VCaP (cell line): Measurements from ENCODE around the gene FSD2.

Source experiments
- H3K27ac ChIP-seq: fragments of 450-650 bp; 2 replicates; pipeline ENCODE4 v1.5.1; 2017
- TF ChIP-seq, protein P1 (sequence below): fragments of 450-650 bp; conservative IDR thresholded peaks from 2 replicates; pipeline ENCODE4 v1.5.1; 2017; ENCODE audit warnings: mild to moderate bottlenecking, moderate library complexity

Gene FSD2

DNA sequence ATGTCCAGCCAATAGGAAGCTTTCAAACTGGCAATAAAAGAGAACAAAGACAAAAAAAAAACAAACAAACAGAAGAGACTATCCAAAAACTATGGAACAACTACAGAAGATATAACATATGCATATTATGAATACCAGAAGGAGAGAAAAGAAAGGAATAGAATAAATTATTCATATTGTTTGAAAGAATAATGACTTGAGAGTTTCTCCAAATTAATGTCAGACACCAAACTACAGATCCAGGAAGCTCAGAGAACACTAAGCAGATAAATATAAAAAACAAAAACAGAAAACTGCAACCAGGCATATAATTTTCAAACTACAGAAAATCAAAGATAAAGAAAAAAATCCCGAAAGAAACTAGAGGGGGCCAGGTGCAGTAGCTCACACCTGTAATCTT is 62.1 kb downstream of the FSD2 start:
- TF ChIP-seq, protein P1, sequence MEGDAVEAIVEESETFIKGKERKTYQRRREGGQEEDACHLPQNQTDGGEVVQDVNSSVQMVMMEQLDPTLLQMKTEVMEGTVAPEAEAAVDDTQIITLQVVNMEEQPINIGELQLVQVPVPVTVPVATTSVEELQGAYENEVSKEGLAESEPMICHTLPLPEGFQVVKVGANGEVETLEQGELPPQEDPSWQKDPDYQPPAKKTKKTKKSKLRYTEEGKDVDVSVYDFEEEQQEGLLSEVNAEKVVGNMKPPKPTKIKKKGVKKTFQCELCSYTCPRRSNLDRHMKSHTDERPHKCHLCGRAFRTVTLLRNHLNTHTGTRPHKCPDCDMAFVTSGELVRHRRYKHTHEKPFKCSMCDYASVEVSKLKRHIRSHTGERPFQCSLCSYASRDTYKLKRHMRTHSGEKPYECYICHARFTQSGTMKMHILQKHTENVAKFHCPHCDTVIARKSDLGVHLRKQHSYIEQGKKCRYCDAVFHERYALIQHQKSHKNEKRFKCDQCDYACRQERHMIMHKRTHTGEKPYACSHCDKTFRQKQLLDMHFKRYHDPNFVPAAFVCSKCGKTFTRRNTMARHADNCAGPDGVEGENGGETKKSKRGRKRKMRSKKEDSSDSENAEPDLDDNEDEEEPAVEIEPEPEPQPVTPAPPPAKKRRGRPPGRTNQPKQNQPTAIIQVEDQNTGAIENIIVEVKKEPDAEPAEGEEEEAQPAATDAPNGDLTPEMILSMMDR = no peak
- H3K27ac ChIP-seq = no peak overlapping the region

DNA sequence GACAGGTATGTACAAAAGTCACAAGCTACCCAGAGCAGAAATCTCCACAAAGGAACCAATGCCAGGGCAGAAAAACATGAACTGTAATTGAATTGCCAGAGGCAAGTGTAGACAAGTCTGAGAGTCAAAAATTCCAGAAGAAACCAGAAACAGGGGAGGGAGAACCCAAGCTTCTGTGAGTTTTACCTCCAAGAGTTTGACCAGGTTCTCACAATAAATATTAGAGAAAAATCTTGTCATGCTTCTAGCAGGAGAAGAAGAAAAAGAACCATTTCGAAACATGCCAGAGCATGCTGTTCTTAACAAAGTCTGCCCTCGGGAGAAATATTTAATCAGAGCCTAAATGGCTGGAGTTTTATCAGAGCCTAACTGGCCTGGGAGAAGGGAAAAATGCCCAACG is 63.7 kb downstream of the FSD2 start:
- no peak overlapping the region for H3K27ac ChIP-seq
- TF ChIP-seq, protein P1 = no peak

DNA sequence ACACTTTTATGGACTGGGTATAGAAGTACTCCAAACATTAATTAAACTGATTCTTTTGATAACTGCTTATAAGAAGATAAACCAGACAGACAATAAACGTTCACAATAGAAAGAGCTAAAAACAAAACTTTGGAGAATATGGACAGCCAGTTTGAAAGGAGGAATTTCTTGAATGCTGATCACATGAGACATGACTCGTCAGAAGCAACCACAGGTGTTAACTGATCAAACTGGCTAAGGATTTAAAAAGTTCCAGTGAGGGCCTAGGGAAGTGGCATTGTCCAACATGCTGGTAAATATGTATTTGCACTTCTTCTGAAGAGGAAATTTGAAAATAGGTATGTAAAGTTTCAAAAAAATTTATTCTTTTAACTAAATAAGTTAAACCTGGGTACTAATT is 66.8 kb downstream of the FSD2 start:
- H3K27ac ChIP-seq = no peak overlapping the region
- TF ChIP-seq, protein P1 = no peak

DNA sequence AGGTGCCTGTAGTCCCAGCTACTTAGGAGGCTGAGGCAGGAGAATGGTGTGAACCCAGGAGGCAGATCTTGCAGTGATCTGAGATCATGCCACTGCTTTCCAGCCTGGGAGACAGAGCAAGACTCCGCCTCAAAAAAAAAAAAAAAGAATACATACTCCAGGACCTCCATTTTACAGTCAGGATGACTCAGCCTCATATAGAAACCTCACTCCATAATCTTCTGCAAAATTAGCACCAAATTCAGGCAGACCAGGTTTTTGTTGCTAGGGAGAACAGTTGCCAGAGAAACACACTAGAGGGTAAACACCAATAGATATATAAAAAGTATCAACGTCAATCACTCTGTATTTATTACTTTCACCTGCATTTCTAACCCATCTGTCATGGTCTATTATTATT is 67.9 kb downstream of the FSD2 start:
- no peak overlapping the region for H3K27ac ChIP-seq
- TF ChIP-seq, protein P1 = no peak

DNA sequence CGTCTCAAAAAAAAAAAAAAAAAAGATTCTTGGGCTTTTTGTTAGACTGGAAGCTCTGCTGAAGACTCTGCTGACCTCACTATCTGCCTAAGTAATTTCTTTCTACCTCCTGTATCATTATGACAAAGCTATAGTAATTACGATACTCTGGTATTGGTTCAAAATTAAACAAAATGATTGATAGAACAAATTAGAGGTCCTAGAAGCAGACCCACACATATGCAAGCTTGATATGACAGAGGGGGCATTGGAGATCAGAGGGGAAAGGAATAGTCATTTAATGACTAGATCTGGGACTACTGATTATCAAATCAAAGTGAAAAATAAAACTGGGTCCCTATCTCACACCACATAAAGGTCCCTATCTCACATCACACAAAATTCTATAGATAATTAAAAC is 74.3 kb downstream of the FSD2 start:
- TF ChIP-seq, protein P1 = no peak
- no peak overlapping the region for H3K27ac ChIP-seq

DNA sequence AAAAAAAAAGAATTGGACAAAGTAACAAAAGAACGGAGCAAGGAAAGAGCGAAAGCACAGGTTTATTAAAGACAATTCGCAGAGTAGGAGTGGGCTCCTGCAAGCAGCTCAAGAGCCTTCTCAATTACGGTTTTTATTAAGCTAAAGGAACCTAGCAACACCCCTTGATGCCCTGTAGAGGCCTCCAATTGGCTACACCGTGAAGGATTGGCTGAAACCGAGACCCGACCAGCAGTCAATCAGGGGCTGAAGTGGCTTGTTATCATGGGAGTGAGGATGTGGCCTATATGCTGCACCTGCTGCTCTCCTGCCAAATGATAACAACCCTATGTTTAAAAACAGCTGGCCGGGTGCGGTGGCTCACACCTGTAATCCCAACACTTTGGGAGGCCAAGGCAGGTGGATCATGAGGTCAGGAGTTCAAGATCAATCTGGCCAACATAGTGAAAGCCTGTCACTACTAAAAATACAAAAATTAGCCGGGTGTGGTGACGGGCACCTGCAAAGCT is 75.8 kb downstream of the FSD2 start:
- TF ChIP-seq, protein P1 = no peak
- no peak overlapping the region for H3K27ac ChIP-seq

DNA sequence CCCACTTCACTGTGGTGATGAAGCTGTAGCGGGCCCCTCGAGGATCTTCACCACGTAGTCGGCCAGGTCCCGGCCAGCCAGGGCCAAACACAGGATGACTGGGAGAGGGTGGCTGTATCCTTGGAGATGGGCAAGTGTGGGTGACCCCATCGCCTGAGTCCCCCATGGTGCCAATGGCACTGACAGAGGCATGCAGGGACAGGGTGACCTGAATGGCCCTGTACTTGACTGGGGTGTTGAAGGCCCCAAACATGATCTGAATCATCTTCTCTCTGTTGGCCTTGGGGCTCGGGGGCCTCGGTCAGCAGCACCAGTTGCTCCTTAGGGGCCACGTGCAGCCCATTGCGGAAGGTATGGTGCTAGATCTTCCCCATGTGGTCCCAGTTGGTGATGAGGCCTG is 79.1 kb downstream of the FSD2 start:
- H3K27ac ChIP-seq = no peak overlapping the region
- TF ChIP-seq, protein P1 = no peak

DNA sequence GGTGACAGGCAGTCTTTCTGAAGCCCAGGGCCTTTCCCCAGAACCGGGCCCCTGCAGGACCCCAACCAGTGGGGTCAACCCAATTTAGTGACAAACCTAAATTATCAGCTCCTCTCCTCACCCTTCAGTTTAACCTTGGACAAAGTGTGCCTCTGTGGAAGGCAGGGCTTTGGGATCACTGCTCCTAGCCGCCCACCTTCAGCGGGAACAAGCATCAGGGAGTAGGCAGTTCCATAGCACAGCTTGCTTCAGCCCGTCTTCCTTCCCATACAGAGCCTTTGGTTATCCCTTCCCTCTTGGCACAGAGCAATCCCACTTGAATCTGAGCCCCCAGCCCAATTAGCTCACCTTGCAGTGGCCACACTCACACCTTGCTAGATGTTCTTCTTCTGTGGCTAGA is 90.9 kb downstream of the FSD2 start:
- TF ChIP-seq, protein P1 = no peak
- no peak overlapping the region for H3K27ac ChIP-seq
